Small intestine (tissue), 7 donors: ENCODE results near the gene BABAM2. TPM values are rescaled to one million over a fixed set of nuclear protein-coding genes. Genes with fewer than 3 reads are reported as not detected.

Experiments
- DNase-seq, 2 donors: peaks; one replicate each; pipeline versions ENCODE4 v3.0.0 to v3.0.0-alpha.2; 2013
- FAIRE-seq: peaks from 2 replicates; lab custom pipeline; 2012; peaks lifted over from hg19 to GRCh38; lab: Jason Lieb, UNC
- H3K27ac ChIP-seq, 3 donors: one replicate each; pipeline ENCODE4 v1.5.1; 2013; ENCODE audit warnings: low read length in 2 of 3, mild to moderate bottlenecking in 2 of 3, control low read depth in 1 of 3, inconsistent platforms in 1 of 3, low read depth in 1 of 3, moderate library complexity in 1 of 3
- H3K27me3 ChIP-seq, 3 donors: one replicate each; pipeline ENCODE4 v1.6.1; 2013; ENCODE audit warnings: low read length in 3 of 3, inconsistent platforms in 1 of 3; ENCODE audit not compliant: control insufficient read depth in 3 of 3, insufficient read depth in 3 of 3
- H3K36me3 ChIP-seq, 3 donors: one replicate each; pipeline ENCODE4 v1.6.1; 2013; ENCODE audit warnings: low read length in 3 of 3, inconsistent platforms in 1 of 3, low read depth in 1 of 3, mild to moderate bottlenecking in 1 of 3, moderate library complexity in 1 of 3; ENCODE audit not compliant: control insufficient read depth in 3 of 3, insufficient read depth in 2 of 3
- H3K4me1 ChIP-seq, 3 donors: one replicate each; pipeline ENCODE4 v1.6.1; 2013; ENCODE audit warnings: low read length in 2 of 3, inconsistent platforms in 1 of 3, low read depth in 1 of 3, mild to moderate bottlenecking in 1 of 3, moderate library complexity in 1 of 3; ENCODE audit not compliant: control insufficient read depth in 3 of 3, insufficient read depth in 2 of 3
- H3K4me3 ChIP-seq, 3 donors: one replicate each; pipeline ENCODE4 v1.5.1; 2013; ENCODE audit warnings: low read length in 3 of 3, control low read depth in 1 of 3, inconsistent platforms in 1 of 3, low read depth in 1 of 3, mild to moderate bottlenecking in 1 of 3, moderate library complexity in 1 of 3
- H3K9me3 ChIP-seq, 2 donors: one replicate each; pipeline ENCODE4 v1.6.1; 2013; ENCODE audit warnings: low read depth in 1 of 2, low read length in 1 of 2; ENCODE audit not compliant: control insufficient read depth in 2 of 2, insufficient read depth in 1 of 2
- WGBS, 3 donors: extraction: QIAGEN DNeasy Blood & Tissue Kit; methylation state at CpG; one replicate each; pipeline ENCODE4 v1.1.7; 2013; 5-methylcytosine and 5-hydroxymethylcytosine counted together
- polyA plus RNA-seq, 4 donors: library from polyadenylated mRNA; stranded (reverse) in 3 of 4; unstranded in 1 of 4; fragments of 200-250 nt in 3 of 4; fragments of 120-200 nt in 1 of 4; gene quantifications; one replicate each; pipeline versions ENCODE4 v1.2.1 to v1.2.3, GENCODE V29; 2013
- donor health status: healthy with polysubstance abuse.
- donor health status: control.
- donor health status: control.
- donor health status: Bipolar disorder and iron deficiency.
- donor health status: healthy.

Gene BABAM2
- polyA plus RNA-seq, 4 donors: 19.5 to 38.6 (median 21.5) TPM

- no peak overlapping the region for H3K4me3 ChIP-seq
- H3K4me1 ChIP-seq: peaks cover 6 to 16% (median 8%) of the 10 kb centered on the region in 3 donors
- no peaks in the 10 kb centered on the region for H3K9me3 ChIP-seq
- H3K27me3 ChIP-seq: no peaks in the 10 kb centered on the region
- DNase-seq (no peak), FAIRE-seq (no peak)
- peaks cover 0 to 7% (median under 1%) of the 10 kb centered on the region in 3 donors for H3K36me3 ChIP-seq
- WGBS, 3 donors: 67 to 77% (median 71%) methylated on average over 9 of the region's 9 CpGs
- H3K27ac ChIP-seq: peak overlapping the region in 2 of 3 donors; percentile 14 to 48
These were observed 243.2 kb downstream of the BABAM2 start for GRCh38 chr2:28133778-28134177.

GRCh38 chr2:28134262-28134812 is 243.8 kb downstream of the BABAM2 start:
- FAIRE-seq: no peak
- WGBS, 3 donors: 13 to 29% (median 26%) methylated on average over 4 of the region's 4 CpGs

GRCh38 chr2:28134857-28135256 is 244.3 kb downstream of the BABAM2 start:
- peak overlapping the region; percentile 38 to 68 (median 39) for H3K27ac ChIP-seq
- FAIRE-seq (no peak), DNase-seq (no peak)
- H3K4me1 ChIP-seq: peaks cover 6 to 16% (median 8%) of the 10 kb centered on the region in 3 donors
- WGBS, 3 donors: 9 to 21% (median 11%) methylated on average over 1 of the region's 1 CpG
- H3K27me3 ChIP-seq: no peaks in the 10 kb centered on the region
- no peak overlapping the region for H3K4me3 ChIP-seq
- no peaks in the 10 kb centered on the region for H3K9me3 ChIP-seq
- peaks cover 0 to 7% (median 3%) of the 10 kb centered on the region in 3 donors for H3K36me3 ChIP-seq

More at GRCh38 chr2:28134262-28134812, 243.8 kb downstream of the BABAM2 start:
- peak overlapping the region; percentile 38 to 68 (median 39) for H3K27ac ChIP-seq
- DNase-seq: peak; percentile 74 to 97
- peaks cover 6 to 16% (median 8%) of the 10 kb centered on the region in 3 donors for H3K4me1 ChIP-seq
- no peaks in the 10 kb centered on the region for H3K27me3 ChIP-seq
- H3K4me3 ChIP-seq: no peak overlapping the region
- H3K36me3 ChIP-seq: peaks cover 0 to 7% (median 3%) of the 10 kb centered on the region in 3 donors
- H3K9me3 ChIP-seq: no peaks in the 10 kb centered on the region

GRCh38 chr2:28135324-28135723 is 244.8 kb downstream of the BABAM2 start:
- no peak overlapping the region for H3K27ac ChIP-seq
- DNase-seq (no peak), FAIRE-seq (no peak)
- no peaks in the 10 kb centered on the region for H3K9me3 ChIP-seq
- H3K4me1 ChIP-seq: peaks cover 6 to 16% (median 8%) of the 10 kb centered on the region in 3 donors
- H3K36me3 ChIP-seq: peaks cover 0 to 6% (median 3%) of the 10 kb centered on the region in 3 donors
- H3K27me3 ChIP-seq: no peaks in the 10 kb centered on the region
- no peak overlapping the region for H3K4me3 ChIP-seq

GRCh38 chr2:28135799-28136198 is 245.3 kb downstream of the BABAM2 start:
- no peak for DNase-seq
- H3K27me3 ChIP-seq: no peaks in the 10 kb centered on the region
- no peaks in the 10 kb centered on the region for H3K9me3 ChIP-seq
- no peak overlapping the region for H3K27ac ChIP-seq
- FAIRE-seq: no peak
- peaks cover 0 to 5% (median 3%) of the 10 kb centered on the region in 3 donors for H3K36me3 ChIP-seq
- peaks cover 6 to 16% (median 8%) of the 10 kb centered on the region in 3 donors for H3K4me1 ChIP-seq
- WGBS, 3 donors: 96 to 98% (median 96%) methylated on average over 4 of the region's 4 CpGs
- no peak overlapping the region for H3K4me3 ChIP-seq

GRCh38 chr2:28136556-28136955 is 246.0 kb downstream of the BABAM2 start:
- Histone ChIP-seq H3K27ac (peak overlapping the region in 1 of 3 donors; percentile 54), H3K27me3 (no peaks in the 10 kb centered on the region), H3K4me3 (no peak overlapping the region), H3K4me1 (peaks cover 6 to 16% (median 8%) of the 10 kb centered on the region in 3 donors), H3K36me3 (peaks cover 0 to 5% (median 3%) of the 10 kb centered on the region in 3 donors), H3K9me3 (no peaks in the 10 kb centered on the region)
- 70 to 76% (median 74%) methylated on average over 6 of the region's 6 CpGs for WGBS, 3 donors
- no peak for DNase-seq
- no peak for FAIRE-seq

GRCh38 chr2:28137221-28137620 is 246.7 kb downstream of the BABAM2 start:
- H3K9me3 ChIP-seq: no peaks in the 10 kb centered on the region
- DNase-seq: no peak
- no peak overlapping the region for H3K27ac ChIP-seq
- no peak for FAIRE-seq
- H3K4me1 ChIP-seq: peaks cover 6 to 16% (median 8%) of the 10 kb centered on the region in 3 donors
- H3K4me3 ChIP-seq: no peak overlapping the region
- no peaks in the 10 kb centered on the region for H3K27me3 ChIP-seq
- WGBS, 3 donors: 28 to 41% (median 37%) methylated on average over 2 of the region's 2 CpGs
- peaks cover 0 to 5% (median 3%) of the 10 kb centered on the region in 3 donors for H3K36me3 ChIP-seq

GRCh38 chr2:28142386-28142785 is 251.9 kb downstream of the BABAM2 start:
- Histone ChIP-seq H3K4me3 (no peak overlapping the region), H3K9me3 (no peaks in the 10 kb centered on the region), H3K4me1 (no peaks in the 10 kb centered on the region), H3K27me3 (no peaks in the 10 kb centered on the region), H3K27ac (no peak overlapping the region), H3K36me3 (peaks cover 0 to 3% (median 0%) of the 10 kb centered on the region in 3 donors)
- DNase-seq (peak; percentile 28 to 60), FAIRE-seq (peak; percentile 75)
